Thyroid gland (tissue), 4 donors: Measurements from ENCODE around the gene ZNF138.

Experiments
- CTCF ChIP-seq, 6 experiments: fragments of 200-600 bp in 3 of 6; fragments of 450-650 bp in 3 of 6; sonication (generic) in 3 of 6; IDR thresholded peaks; one replicate each; pipeline ENCODE4 v1.5.1; 2016 to 2019; ENCODE audit warnings: antibody characterized with exemption in 6 of 6, mild to moderate bottlenecking in 2 of 6, inconsistent platforms in 1 of 6, moderate library complexity in 1 of 6
- POLR2A ChIP-seq, 2 donors: fragments of 450-650 bp; IDR thresholded peaks; one replicate each; pipeline ENCODE4 v1.6.1; 2017; ENCODE audit warnings: antibody characterized with exemption in 2 of 2, mild to moderate bottlenecking in 2 of 2, moderate library complexity in 1 of 2

DNA sequence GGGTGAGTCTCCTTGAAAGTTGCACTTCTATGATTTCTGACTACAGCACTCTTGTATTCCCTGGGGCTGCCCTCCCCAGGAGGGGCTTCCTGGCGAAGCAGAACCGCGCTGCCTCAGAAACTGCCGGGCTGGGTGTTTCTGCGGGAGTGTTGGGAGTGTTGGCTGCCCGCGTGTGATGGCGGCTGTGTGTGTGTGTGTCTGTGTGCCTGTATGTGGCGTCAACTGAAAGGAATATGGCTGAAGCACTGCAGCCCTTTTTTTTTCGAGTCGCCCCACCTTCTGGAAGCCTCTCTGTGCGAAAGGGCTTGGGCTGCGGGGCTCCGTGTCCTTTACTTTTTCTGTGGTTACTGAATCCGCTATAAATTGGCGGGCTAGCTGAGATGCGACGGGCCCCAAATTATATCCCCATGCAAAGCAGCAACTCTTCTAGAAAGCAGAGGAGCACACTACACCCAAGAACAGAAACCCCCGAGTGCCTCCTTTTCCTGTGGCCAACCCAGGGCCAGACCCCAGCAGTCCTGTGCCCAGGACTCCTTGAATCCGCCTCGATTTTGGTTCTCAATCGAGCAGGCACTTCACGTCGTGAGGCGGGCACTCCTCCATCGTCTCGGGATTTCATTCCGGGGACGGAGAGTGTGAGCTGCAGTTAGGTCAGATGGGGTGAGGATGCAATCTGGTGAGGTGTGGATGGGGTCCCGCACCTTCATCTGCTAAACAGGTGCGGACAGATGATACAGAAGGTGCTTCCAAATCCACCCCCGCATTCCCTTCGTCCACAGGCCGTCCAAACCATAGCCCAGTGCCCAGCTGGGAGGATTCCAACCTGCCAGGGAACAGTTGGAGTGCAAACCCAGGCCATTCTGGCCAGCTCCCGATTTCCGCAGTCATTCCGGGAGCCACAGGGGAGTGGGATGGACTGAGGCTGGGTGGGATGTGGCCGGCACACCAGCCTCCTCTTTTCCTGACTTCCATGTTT lies 86.4 kb downstream of the ZNF138 start:
- no peak for TF ChIP-seq CTCF (IDR thresholded peaks at IDR 0.05)
- TF ChIP-seq POLR2A (IDR thresholded peaks at IDR 0.05), result no peak
